Smooth muscle cell (in vitro differentiated cells): Measurements from ENCODE around the gene SASH1. TPM values are rescaled to one million over a fixed set of nuclear protein-coding genes. Genes with fewer than 3 reads are reported as not detected.

ENCODE experiments used
- DNase-seq: peaks from one replicate; lab custom pipeline; 2025; ENCODE audit not compliant: unreplicated experiment; lab: John Stamatoyannopoulos, UW
- H2AFZ ChIP-seq: fragments of 200-600 bp; sonication (generic); 2 replicates; pipeline ENCODE4 v1.6.0; 2016; ENCODE audit warnings: antibody characterized with exemption, low read depth, mild to moderate bottlenecking
- H3F3A ChIP-seq: fragments of 200-600 bp; sonication (generic); 2 replicates; pipeline ENCODE4 v1.6.0; 2017; ENCODE audit warnings: antibody characterized with exemption, low read depth
- H3K27ac ChIP-seq: fragments of 200-600 bp; sonication (generic); 2 replicates; pipeline ENCODE4 v1.5.1; 2016; ENCODE audit warnings: low read depth, mild to moderate bottlenecking
- H3K27me3 ChIP-seq: fragments of 200-600 bp; sonication (generic); 2 replicates; pipeline ENCODE4 v1.6.1; 2016; ENCODE audit warnings: low read depth, mild to moderate bottlenecking
- H3K36me3 ChIP-seq: fragments of 200-600 bp; sonication (generic); 2 replicates; pipeline ENCODE4 v1.5.1; 2016; ENCODE audit warnings: low read depth
- H3K4me1 ChIP-seq: fragments of 200-600 bp; sonication (generic); 2 replicates; pipeline ENCODE4 v1.5.1; 2016; ENCODE audit warnings: low read depth
- H3K4me2 ChIP-seq: fragments of 200-600 bp; sonication (generic); 2 replicates; pipeline ENCODE4 v1.6.0; 2016; ENCODE audit warnings: mild to moderate bottlenecking
- H3K4me3 ChIP-seq: fragments of 200-600 bp; sonication (generic); 2 replicates; pipeline ENCODE4 v1.5.1; 2016; ENCODE audit warnings: mild to moderate bottlenecking
- H3K79me2 ChIP-seq: fragments of 200-600 bp; sonication (generic); 2 replicates; pipeline ENCODE4 v1.6.0; 2016; ENCODE audit warnings: low read depth, mild to moderate bottlenecking
- H3K9ac ChIP-seq: fragments of 200-600 bp; sonication (generic); 2 replicates; pipeline ENCODE4 v1.6.0; 2016; ENCODE audit warnings: low read depth
- H3K9me3 ChIP-seq: fragments of 200-600 bp; sonication (generic); replicated peaks from 2 replicates; pipeline ENCODE4 v1.5.1; 2016; ENCODE audit warnings: low read depth
- H4K20me1 ChIP-seq: fragments of 200-600 bp; sonication (generic); 2 replicates; pipeline ENCODE4 v1.6.0; 2016; ENCODE audit warnings: low read depth
- CTCF ChIP-seq: fragments of 200-600 bp; sonication (generic); IDR thresholded peaks from 2 replicates; pipeline ENCODE4 v1.5.1; 2017; ENCODE audit warnings: borderline replicate concordance, mild to moderate bottlenecking, antibody characterized with exemption; ENCODE audit not compliant: insufficient read depth, poor library complexity, severe bottlenecking
- WGBS: methylation state at CpG from one replicate; pipeline ENCODE4 v1.1.7; 2016; ENCODE audit warnings: low lambda C conversion rate; 5-methylcytosine and 5-hydroxymethylcytosine counted together
- polyA plus RNA-seq: library from polyadenylated mRNA; unstranded; fragments of >200 nt; fragmentation: Nextera tagmentation; extraction: Ambion mirVana; gene quantifications from 2 replicates; pipeline ENCODE4 v1.2.1, GENCODE V29; 2016
- total RNA-seq: library from RNA; depleted of rRNA; stranded (reverse); fragments of >200 nt; gene quantifications from 2 replicates; pipeline ENCODE4 v1.2.3, GENCODE V29; 2014

SASH1 gene
- total and polyA plus RNA-seq, 2 experiments from 2014 or later, result 12.7 to 16.2 TPM

GRCh38 chr6:148514091-148514845 is 171.6 kb downstream of the SASH1 start:
- Histone ChIP-seq H4K20me1 (no peaks in the 10 kb centered on the region), H3K4me2 (no peak overlapping the region), H3K4me3 (no peak overlapping the region), H3K9me3 (no peaks in the 10 kb centered on the region), H3K36me3 (no peaks in the 10 kb centered on the region), H2AFZ (no peak overlapping the region), H3K27me3 (no peaks in the 10 kb centered on the region), H3K79me2 (peaks cover 16% of the 10 kb centered on the region), H3K4me1 (peaks cover 9% of the 10 kb centered on the region), H3K27ac (peak overlapping the region; percentile 26), H3K9ac (no peak overlapping the region), H3F3A (no peaks in the 10 kb centered on the region)
- 84% methylated on average over 14 of the region's 14 CpGs for WGBS
- no peak for TF ChIP-seq CTCF
- DNase-seq, result no peak

- Histone ChIP-seq H4K20me1 (no peaks in the 10 kb centered on the region), H3K4me3 (no peak overlapping the region), H3F3A (no peaks in the 10 kb centered on the region), H3K27ac (no peak overlapping the region), H3K9ac (no peak overlapping the region), H3K27me3 (no peaks in the 10 kb centered on the region), H2AFZ (no peak overlapping the region), H3K79me2 (peaks cover 15% of the 10 kb centered on the region), H3K4me1 (no peaks in the 10 kb centered on the region), H3K36me3 (no peaks in the 10 kb centered on the region), H3K9me3 (no peaks in the 10 kb centered on the region), H3K4me2 (no peak overlapping the region)
- no peak for DNase-seq
- TF ChIP-seq CTCF, result no peak
- WGBS, result 77% methylated on average over 7 of the region's 7 CpGs
These were observed 173.6 kb downstream of the SASH1 start for GRCh38 chr6:148516217-148516616.

GRCh38 chr6:148516617-148517016 is 174.0 kb downstream of the SASH1 start:
- TF ChIP-seq CTCF, result no peak
- Histone ChIP-seq H3F3A (no peaks in the 10 kb centered on the region), H3K4me3 (no peak overlapping the region), H3K79me2 (peaks cover 11% of the 10 kb centered on the region), H3K4me2 (no peak overlapping the region), H3K9ac (no peak overlapping the region), H4K20me1 (no peaks in the 10 kb centered on the region), H3K27me3 (no peaks in the 10 kb centered on the region), H3K4me1 (no peaks in the 10 kb centered on the region), H2AFZ (no peak overlapping the region), H3K27ac (no peak overlapping the region), H3K36me3 (no peaks in the 10 kb centered on the region), H3K9me3 (no peaks in the 10 kb centered on the region)
- DNase-seq, result no peak
- WGBS, result 78% methylated on average over 4 of the region's 4 CpGs

GRCh38 chr6:148517470-148517869 is 174.8 kb downstream of the SASH1 start:
- Histone ChIP-seq H3K4me3 (no peak overlapping the region), H3K27me3 (no peaks in the 10 kb centered on the region), H3F3A (peaks cover 5% of the 10 kb centered on the region), H3K79me2 (peaks cover 4% of the 10 kb centered on the region), H3K4me1 (peaks cover under 1% of the 10 kb centered on the region), H3K4me2 (no peak overlapping the region), H3K27ac (no peak overlapping the region), H3K9me3 (no peaks in the 10 kb centered on the region), H3K9ac (no peak overlapping the region), H4K20me1 (no peaks in the 10 kb centered on the region), H2AFZ (no peak overlapping the region), H3K36me3 (no peaks in the 10 kb centered on the region)
- no peak for DNase-seq
- WGBS, result 93% methylated on average over 10 of the region's 10 CpGs
- no peak for TF ChIP-seq CTCF
